SK-N-SH (cell line): Measurements from ENCODE around the gene IRGM.

ENCODE experiments used
- ELF1 ChIP-seq: IDR thresholded peaks from 2 replicates; pipeline ENCODE4 v1.4.0; 2012
- EP300 ChIP-seq, 2 experiments: IDR thresholded peaks; 2 replicates each; pipeline versions ENCODE4 v1.4.0 to v1.6.1; 2012; ENCODE audit warnings: borderline replicate concordance in 1 of 2, low read depth in 1 of 2, low read length in 1 of 2
- RAD21 ChIP-seq: IDR thresholded peaks from 2 replicates; pipeline ENCODE4 v1.6.1; 2012; ENCODE audit warnings: mild to moderate bottlenecking, low read length
- SIN3A ChIP-seq: IDR thresholded peaks from 2 replicates; pipeline ENCODE4 v1.6.1; 2012; ENCODE audit warnings: low read depth, mild to moderate bottlenecking, low read length, moderate library complexity, borderline replicate concordance
- YY1 ChIP-seq: IDR thresholded peaks from 2 replicates; pipeline ENCODE4 v1.4.0; 2012; ENCODE audit warnings: low read depth, mild to moderate bottlenecking
- TF ChIP-seq, protein P1 (sequence below): fragments of 200-600 bp; sonication (generic); IDR thresholded peaks from 2 replicates; pipeline ENCODE4 v1.6.1; 2017; ENCODE audit warnings: antibody characterized with exemption, mild to moderate bottlenecking, moderate library complexity
- TF ChIP-seq, protein P2 (sequence below): IDR thresholded peaks from 2 replicates; pipeline ENCODE4 v1.6.1; 2012; ENCODE audit warnings: mild to moderate bottlenecking, low read depth, low read length, moderate library complexity

DNA sequence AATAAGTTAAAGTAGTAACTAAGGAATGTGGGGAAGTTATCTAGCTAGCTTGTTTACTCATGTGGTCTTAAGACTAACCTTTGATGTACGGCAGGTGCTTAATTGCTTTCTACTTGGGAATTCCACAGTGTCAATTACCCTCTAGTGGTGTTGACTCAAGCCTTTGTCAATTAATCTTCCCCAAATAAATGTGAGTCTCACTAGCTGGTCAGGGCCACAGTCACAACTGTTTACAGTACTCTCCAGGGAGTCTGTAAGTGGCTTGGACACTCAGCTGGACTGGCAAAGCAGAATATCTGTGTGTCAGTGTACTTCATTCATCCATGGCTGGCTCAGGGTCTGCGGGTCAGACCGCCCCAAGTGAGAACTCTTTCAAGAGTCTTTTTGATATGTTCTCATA lies 37.0 kb upstream of the IRGM start:
- TF ChIP-seq EP300 (IDR thresholded peaks at IDR 0.05; ENCODE audit: borderline replicate concordance in 1 of 2, low read depth in 1 of 2, low read length in 1 of 2) (no peak), YY1 (no peak), RAD21 (no peak), ELF1 (no peak), SIN3A (no peak)
- TF ChIP-seq, protein P1, sequence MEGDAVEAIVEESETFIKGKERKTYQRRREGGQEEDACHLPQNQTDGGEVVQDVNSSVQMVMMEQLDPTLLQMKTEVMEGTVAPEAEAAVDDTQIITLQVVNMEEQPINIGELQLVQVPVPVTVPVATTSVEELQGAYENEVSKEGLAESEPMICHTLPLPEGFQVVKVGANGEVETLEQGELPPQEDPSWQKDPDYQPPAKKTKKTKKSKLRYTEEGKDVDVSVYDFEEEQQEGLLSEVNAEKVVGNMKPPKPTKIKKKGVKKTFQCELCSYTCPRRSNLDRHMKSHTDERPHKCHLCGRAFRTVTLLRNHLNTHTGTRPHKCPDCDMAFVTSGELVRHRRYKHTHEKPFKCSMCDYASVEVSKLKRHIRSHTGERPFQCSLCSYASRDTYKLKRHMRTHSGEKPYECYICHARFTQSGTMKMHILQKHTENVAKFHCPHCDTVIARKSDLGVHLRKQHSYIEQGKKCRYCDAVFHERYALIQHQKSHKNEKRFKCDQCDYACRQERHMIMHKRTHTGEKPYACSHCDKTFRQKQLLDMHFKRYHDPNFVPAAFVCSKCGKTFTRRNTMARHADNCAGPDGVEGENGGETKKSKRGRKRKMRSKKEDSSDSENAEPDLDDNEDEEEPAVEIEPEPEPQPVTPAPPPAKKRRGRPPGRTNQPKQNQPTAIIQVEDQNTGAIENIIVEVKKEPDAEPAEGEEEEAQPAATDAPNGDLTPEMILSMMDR = no peak
- TF ChIP-seq, protein P2, sequence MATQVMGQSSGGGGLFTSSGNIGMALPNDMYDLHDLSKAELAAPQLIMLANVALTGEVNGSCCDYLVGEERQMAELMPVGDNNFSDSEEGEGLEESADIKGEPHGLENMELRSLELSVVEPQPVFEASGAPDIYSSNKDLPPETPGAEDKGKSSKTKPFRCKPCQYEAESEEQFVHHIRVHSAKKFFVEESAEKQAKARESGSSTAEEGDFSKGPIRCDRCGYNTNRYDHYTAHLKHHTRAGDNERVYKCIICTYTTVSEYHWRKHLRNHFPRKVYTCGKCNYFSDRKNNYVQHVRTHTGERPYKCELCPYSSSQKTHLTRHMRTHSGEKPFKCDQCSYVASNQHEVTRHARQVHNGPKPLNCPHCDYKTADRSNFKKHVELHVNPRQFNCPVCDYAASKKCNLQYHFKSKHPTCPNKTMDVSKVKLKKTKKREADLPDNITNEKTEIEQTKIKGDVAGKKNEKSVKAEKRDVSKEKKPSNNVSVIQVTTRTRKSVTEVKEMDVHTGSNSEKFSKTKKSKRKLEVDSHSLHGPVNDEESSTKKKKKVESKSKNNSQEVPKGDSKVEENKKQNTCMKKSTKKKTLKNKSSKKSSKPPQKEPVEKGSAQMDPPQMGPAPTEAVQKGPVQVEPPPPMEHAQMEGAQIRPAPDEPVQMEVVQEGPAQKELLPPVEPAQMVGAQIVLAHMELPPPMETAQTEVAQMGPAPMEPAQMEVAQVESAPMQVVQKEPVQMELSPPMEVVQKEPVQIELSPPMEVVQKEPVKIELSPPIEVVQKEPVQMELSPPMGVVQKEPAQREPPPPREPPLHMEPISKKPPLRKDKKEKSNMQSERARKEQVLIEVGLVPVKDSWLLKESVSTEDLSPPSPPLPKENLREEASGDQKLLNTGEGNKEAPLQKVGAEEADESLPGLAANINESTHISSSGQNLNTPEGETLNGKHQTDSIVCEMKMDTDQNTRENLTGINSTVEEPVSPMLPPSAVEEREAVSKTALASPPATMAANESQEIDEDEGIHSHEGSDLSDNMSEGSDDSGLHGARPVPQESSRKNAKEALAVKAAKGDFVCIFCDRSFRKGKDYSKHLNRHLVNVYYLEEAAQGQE = no peak
